HCT116 (cell line): ENCODE data around the gene C20orf204.

ENCODE experiments used
- ELF1 ChIP-seq: IDR thresholded peaks from 2 replicates; pipeline ENCODE4 v1.6.1; 2012; ENCODE audit warnings: low read depth, borderline replicate concordance
- EZH2 ChIP-seq: fragments of 200-600 bp; sonication (generic); IDR thresholded peaks from 2 replicates; pipeline ENCODE4 v1.6.1; 2017; ENCODE audit warnings: antibody characterized with exemption, mixed run types
- FOSL1 ChIP-seq: IDR thresholded peaks from 2 replicates; pipeline ENCODE4 v1.6.1; 2012; ENCODE audit warnings: low read depth
- JUND ChIP-seq: IDR thresholded peaks from 2 replicates; pipeline ENCODE4 v1.6.1; 2012
- POLR2A ChIP-seq: IDR thresholded peaks from 2 replicates; pipeline ENCODE4 v1.7.0; 2011; ENCODE audit warnings: borderline replicate concordance; ENCODE audit not compliant: insufficient read depth, insufficient read length; ENCODE audit errors: extremely low read depth
- POLR2AphosphoS5 ChIP-seq: IDR thresholded peaks from 2 replicates; pipeline ENCODE4 v1.6.1; 2011; ENCODE audit warnings: mild to moderate bottlenecking, low read depth, low read length, moderate library complexity
- RAD21 ChIP-seq: IDR thresholded peaks from 2 replicates; pipeline ENCODE4 v1.6.1; 2012; ENCODE audit warnings: low read depth, mild to moderate bottlenecking
- TF ChIP-seq, protein P1 (sequence below), 3 experiments: fragments of 200-600 bp in 1 of 3; sonication (generic) in 1 of 3; IDR thresholded peaks in 2 of 3; conservative IDR thresholded peaks in 1 of 3; 2 replicates each; pipeline ENCODE4 v1.5.1; 2012 to 2017; ENCODE audit warnings: low read depth in 2 of 3, low read length in 2 of 3, antibody characterized with exemption in 1 of 3, borderline replicate concordance in 1 of 3, control low read depth in 1 of 3, mild to moderate bottlenecking in 1 of 3, mixed read lengths in 1 of 3, mixed run types in 1 of 3, moderate library complexity in 1 of 3; ENCODE audit not compliant: insufficient read depth in 1 of 3
- TF ChIP-seq, protein P2 (sequence below): IDR thresholded peaks from 2 replicates; pipeline ENCODE4 v1.6.1; 2012; ENCODE audit warnings: low read depth

DNA sequence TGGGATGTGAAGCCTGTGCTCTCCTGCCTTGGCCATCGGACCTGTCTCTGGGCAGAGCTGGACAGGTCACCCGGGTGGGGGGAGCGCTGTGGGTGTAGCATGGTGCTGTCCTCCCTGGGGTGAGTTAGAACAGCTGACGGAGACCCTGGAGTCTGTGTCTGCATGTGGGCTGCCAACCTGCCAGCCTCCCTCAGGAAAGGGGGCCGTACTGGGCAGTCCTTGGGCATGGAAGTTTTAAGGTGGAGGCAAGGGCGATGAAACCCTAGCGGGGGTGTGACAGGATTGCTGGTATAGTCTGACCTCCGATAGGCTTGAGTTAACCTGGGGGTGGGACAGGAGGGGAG, 11.0 kb downstream of the C20orf204 start:
- TF ChIP-seq POLR2AphosphoS5, result no peak
- no peak for TF ChIP-seq FOSL1
- no peak for TF ChIP-seq EZH2
- TF ChIP-seq POLR2A, result no peak
- TF ChIP-seq, protein P1, sequence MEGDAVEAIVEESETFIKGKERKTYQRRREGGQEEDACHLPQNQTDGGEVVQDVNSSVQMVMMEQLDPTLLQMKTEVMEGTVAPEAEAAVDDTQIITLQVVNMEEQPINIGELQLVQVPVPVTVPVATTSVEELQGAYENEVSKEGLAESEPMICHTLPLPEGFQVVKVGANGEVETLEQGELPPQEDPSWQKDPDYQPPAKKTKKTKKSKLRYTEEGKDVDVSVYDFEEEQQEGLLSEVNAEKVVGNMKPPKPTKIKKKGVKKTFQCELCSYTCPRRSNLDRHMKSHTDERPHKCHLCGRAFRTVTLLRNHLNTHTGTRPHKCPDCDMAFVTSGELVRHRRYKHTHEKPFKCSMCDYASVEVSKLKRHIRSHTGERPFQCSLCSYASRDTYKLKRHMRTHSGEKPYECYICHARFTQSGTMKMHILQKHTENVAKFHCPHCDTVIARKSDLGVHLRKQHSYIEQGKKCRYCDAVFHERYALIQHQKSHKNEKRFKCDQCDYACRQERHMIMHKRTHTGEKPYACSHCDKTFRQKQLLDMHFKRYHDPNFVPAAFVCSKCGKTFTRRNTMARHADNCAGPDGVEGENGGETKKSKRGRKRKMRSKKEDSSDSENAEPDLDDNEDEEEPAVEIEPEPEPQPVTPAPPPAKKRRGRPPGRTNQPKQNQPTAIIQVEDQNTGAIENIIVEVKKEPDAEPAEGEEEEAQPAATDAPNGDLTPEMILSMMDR (IDR thresholded peaks at IDR 0.05 in 2 of 3, conservative IDR thresholded peaks at IDR 0.05 in 1 of 3; ENCODE audit: borderline replicate concordance in 1 of 3, insufficient read depth in 1 of 3, low read depth in 2 of 3, low read length in 2 of 3), result no peak
- TF ChIP-seq JUND, result no peak
- TF ChIP-seq, protein P2, sequence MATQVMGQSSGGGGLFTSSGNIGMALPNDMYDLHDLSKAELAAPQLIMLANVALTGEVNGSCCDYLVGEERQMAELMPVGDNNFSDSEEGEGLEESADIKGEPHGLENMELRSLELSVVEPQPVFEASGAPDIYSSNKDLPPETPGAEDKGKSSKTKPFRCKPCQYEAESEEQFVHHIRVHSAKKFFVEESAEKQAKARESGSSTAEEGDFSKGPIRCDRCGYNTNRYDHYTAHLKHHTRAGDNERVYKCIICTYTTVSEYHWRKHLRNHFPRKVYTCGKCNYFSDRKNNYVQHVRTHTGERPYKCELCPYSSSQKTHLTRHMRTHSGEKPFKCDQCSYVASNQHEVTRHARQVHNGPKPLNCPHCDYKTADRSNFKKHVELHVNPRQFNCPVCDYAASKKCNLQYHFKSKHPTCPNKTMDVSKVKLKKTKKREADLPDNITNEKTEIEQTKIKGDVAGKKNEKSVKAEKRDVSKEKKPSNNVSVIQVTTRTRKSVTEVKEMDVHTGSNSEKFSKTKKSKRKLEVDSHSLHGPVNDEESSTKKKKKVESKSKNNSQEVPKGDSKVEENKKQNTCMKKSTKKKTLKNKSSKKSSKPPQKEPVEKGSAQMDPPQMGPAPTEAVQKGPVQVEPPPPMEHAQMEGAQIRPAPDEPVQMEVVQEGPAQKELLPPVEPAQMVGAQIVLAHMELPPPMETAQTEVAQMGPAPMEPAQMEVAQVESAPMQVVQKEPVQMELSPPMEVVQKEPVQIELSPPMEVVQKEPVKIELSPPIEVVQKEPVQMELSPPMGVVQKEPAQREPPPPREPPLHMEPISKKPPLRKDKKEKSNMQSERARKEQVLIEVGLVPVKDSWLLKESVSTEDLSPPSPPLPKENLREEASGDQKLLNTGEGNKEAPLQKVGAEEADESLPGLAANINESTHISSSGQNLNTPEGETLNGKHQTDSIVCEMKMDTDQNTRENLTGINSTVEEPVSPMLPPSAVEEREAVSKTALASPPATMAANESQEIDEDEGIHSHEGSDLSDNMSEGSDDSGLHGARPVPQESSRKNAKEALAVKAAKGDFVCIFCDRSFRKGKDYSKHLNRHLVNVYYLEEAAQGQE, result no peak
- TF ChIP-seq ELF1, result no peak
- no peak for TF ChIP-seq RAD21
